ENCODE results near the gene PDE4A.
A peak's percentile ranks its signal among the peaks of the same experiment; 100 is the strongest.

PDE4A gene

DNA sequence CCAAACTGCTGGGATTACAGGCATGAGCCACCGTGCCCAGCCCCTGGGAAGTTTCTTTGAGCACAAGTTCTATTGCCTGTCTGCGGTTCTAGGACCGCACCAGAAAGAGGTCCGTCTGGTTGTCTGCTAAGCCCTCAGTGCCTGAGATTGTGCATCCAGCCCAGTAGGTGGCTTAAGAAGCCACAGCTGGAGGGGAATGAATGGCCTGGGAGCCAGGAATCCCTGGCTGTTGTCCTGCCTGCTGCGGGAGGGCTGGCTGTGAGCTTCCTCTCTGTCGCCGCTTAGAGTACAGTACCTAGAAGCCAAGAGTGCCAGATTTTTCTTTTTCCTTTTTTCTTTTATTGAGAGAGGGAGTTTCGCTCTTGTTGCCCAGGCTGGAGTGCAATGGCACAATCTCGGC is 35.8 kb upstream of the PDE4A start:
- DNase-seq (ENCODE audit: low read depth in 2 of 2) = no peak
- TF ChIP-seq CTCF (IDR thresholded peaks at IDR 0.05; ENCODE audit: low read depth, low read length) = no peak
- no peak overlapping the region for H3K4me3 ChIP-seq (replicated peaks in 1 of 2; ENCODE audit: low read depth in 2 of 2, low read length in 2 of 2)

- peak; percentile 94 for TF ChIP-seq CTCF (IDR thresholded peaks at IDR 0.05; ENCODE audit: low read depth, low read length)
- H3K4me3 ChIP-seq (replicated peaks in 1 of 2; ENCODE audit: low read depth in 2 of 2, low read length in 2 of 2) = no peak overlapping the region
- peak; percentile 85 to 86 for DNase-seq (ENCODE audit: low read depth in 2 of 2)
These were observed 31.4 kb upstream of the PDE4A start for GRCh38 chr19:10388957-10389356.

DNA sequence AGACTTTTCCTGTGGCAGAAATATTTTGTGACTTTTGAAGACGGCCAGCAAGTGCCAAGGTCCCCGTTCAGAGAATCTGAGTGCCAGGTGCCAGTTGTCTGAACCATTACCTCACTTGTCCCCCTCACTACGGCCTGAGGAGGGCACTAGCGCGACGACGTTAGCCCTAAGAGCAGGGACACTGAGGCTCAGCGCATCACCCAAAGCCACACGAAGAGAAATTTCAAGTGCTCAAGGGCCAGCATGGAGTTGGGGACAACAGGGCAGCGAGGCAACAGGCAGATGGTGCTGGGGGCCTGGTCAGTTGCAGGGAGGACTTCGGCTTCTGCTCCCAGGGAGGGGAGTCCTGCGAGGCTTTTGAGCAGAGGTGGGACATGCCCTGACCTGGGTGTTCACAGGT is 30.5 kb upstream of the PDE4A start:
- DNase-seq (ENCODE audit: low read depth in 2 of 2) = no peak
- H3K4me3 ChIP-seq (replicated peaks in 1 of 2; ENCODE audit: low read depth in 2 of 2, low read length in 2 of 2) = no peak overlapping the region

GRCh38 chr19:10390652-10391286 is 29.6 kb upstream of the PDE4A start:
- peak; percentile 80 to 84 for DNase-seq (ENCODE audit: low read depth in 2 of 2)
- H3K4me3 ChIP-seq (replicated peaks in 1 of 2; ENCODE audit: low read depth in 2 of 2, low read length in 2 of 2) = no peak overlapping the region
- peak; percentile 94 for TF ChIP-seq CTCF (IDR thresholded peaks at IDR 0.05; ENCODE audit: low read depth, low read length)

More for the DNA sequence above, 30.5 kb upstream of the PDE4A start:
- TF ChIP-seq CTCF (IDR thresholded peaks at IDR 0.05; ENCODE audit: low read depth, low read length) = peak; percentile 32

GRCh38 chr19:10392120-10392519 is 28.2 kb upstream of the PDE4A start:
- TF ChIP-seq CTCF (IDR thresholded peaks at IDR 0.05; ENCODE audit: low read depth, low read length) = no peak
- DNase-seq (ENCODE audit: low read depth in 2 of 2) = no peak
- H3K4me3 ChIP-seq (replicated peaks in 1 of 2; ENCODE audit: low read depth in 2 of 2, low read length in 2 of 2) = no peak overlapping the region

DNA sequence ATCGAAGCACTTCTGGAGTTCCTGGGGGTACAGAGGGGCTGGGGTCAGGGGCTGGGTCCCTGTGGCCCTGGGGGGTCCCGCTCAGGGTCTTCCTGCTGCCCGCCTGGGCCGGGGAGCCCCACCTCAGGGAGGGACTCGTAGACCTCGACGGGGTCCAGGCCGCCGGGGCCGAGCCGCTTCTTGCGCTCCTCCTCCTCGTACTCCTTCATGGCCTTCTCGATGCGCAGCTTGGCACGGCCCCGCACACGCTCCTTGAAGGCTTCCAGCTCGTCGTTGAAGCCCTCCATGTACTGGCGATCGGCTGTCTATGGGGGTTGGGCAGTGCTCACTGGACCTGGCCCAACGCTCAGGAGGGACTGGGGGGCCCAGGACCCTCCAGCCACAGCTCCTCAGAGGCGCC is 27.2 kb upstream of the PDE4A start:
- no peak for DNase-seq (ENCODE audit: low read depth in 2 of 2)
- no peak overlapping the region for H3K4me3 ChIP-seq (replicated peaks in 1 of 2; ENCODE audit: low read depth in 2 of 2, low read length in 2 of 2)
- TF ChIP-seq CTCF (IDR thresholded peaks at IDR 0.05; ENCODE audit: low read depth, low read length) = no peak

DNA sequence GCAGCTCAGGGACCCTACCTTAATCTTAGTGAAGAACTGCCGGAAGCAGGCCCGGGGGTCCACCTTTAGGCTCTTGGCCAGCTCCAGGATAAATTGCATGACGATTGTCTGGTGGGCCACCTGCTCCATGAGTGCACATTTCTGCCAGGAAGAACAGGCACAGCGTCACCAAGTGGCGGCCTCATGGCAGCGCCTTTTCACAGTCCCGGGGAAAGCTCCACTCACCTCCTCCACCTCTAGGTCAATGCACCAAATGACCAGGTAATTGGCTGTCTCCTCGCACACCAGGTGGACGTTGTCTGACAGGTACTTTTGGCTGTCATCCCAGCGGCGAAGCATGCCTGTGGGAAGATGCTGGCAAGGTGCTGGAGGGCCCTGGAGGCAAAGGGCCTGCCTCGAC is 25.3 kb upstream of the PDE4A start:
- TF ChIP-seq CTCF (IDR thresholded peaks at IDR 0.05; ENCODE audit: low read depth, low read length) = no peak
- no peak overlapping the region for H3K4me3 ChIP-seq (replicated peaks in 1 of 2; ENCODE audit: low read depth in 2 of 2, low read length in 2 of 2)
- no peak for DNase-seq (ENCODE audit: low read depth in 2 of 2)
